ENCODE measurements around the gene DOCK2. TPM values are rescaled to one million over a fixed set of nuclear protein-coding genes. Genes with fewer than 3 reads are reported as not detected.

Gene DOCK2
- total and polyA plus RNA-seq, 2 of the 8 experiments (the other 6 are each of a cell fraction or from before 2014, with no cell fraction given), result 3.9 to 5.7 TPM

GRCh38 chr5:169629847-169630548 lies 7.1 kb upstream of the DOCK2 start (continued):
- TF ChIP-seq CHD7 (IDR thresholded peaks at IDR 0.05; ENCODE audit: insufficient replicate concordance, low read length) (no peak), TAF1 (IDR thresholded peaks at IDR 0.05; ENCODE audit: low read depth, low read length) (no peak), SAP30 (IDR thresholded peaks at IDR 0.05; ENCODE audit: insufficient read depth, insufficient replicate concordance, low read length) (no peak), CREB1 (IDR thresholded peaks at IDR 0.05) (no peak), TEAD4 (IDR thresholded peaks at IDR 0.05; ENCODE audit: low read depth, low read length) (no peak), EP300 (IDR thresholded peaks at IDR 0.05; ENCODE audit: borderline replicate concordance in 1 of 2, low read depth in 2 of 2, low read length in 2 of 2) (no peak), JUND (IDR thresholded peaks at IDR 0.05; ENCODE audit: low read length) (no peak), CBX5 (IDR thresholded peaks at IDR 0.05; ENCODE audit: low read depth, low read length) (no peak), CHD1 (IDR thresholded peaks at IDR 0.05; ENCODE audit: low read depth, low read length) (no peak), SP1 (IDR thresholded peaks at IDR 0.05; ENCODE audit: low read depth, low read length) (no peak), KDM5A (IDR thresholded peaks at IDR 0.05; ENCODE audit: low read length) (no peak)
